Liver (tissue), 3 donors: ENCODE measurements around the gene CACNA1A.

ENCODE experiments used
- CTCF ChIP-seq: fragments of 150-350 bp; IDR thresholded peaks from 2 replicates; pipeline ENCODE4 v1.5.1; 2017; ENCODE audit warnings: improper control_type of control experiment, low read depth, low read length; ENCODE audit not compliant: missing input control
- FOXA1 ChIP-seq: IDR thresholded peaks from 2 replicates; pipeline ENCODE4 v1.6.1; 2016; ENCODE audit warnings: antibody characterized with exemption
- GABPA ChIP-seq, 2 donors: IDR thresholded peaks in 1 of 2; conservative IDR thresholded peaks in 1 of 2; 2 replicates each; pipeline ENCODE4 v1.6.1; 2016; ENCODE audit warnings: antibody characterized with exemption in 2 of 2, mild to moderate bottlenecking in 1 of 2, moderate library complexity in 1 of 2
- SP1 ChIP-seq: IDR thresholded peaks from 2 replicates; pipeline ENCODE4 v1.6.1; 2018; ENCODE audit warnings: antibody characterized with exemption, mild to moderate bottlenecking
- TAF1 ChIP-seq: conservative IDR thresholded peaks from 2 replicates; pipeline ENCODE4 v1.6.1; 2016; ENCODE audit warnings: antibody characterized with exemption, mild to moderate bottlenecking
- YY1 ChIP-seq: IDR thresholded peaks from 2 replicates; pipeline ENCODE4 v1.6.1; 2016; ENCODE audit warnings: antibody characterized with exemption, mild to moderate bottlenecking
- ZBTB33 ChIP-seq: IDR thresholded peaks from 2 replicates; pipeline ENCODE4 v1.6.1; 2016; ENCODE audit warnings: antibody characterized with exemption
- donor health status: healthy.
- donor health status: healthy.

- TF ChIP-seq CTCF, result no peak
- TF ChIP-seq GABPA (IDR thresholded peaks at IDR 0.05 in 1 of 2, conservative IDR thresholded peaks at IDR 0.05 in 1 of 2), result no peak
- no peak for TF ChIP-seq TAF1
- TF ChIP-seq ZBTB33, result no peak
- no peak for TF ChIP-seq FOXA1
- TF ChIP-seq YY1, result no peak
- no peak for TF ChIP-seq SP1
These were observed 43.0 kb downstream of the CACNA1A start for GRCh38 chr19:13463296-13463695.
